H1 (cell line): Measurements from ENCODE around the gene GGCX. TPM values are rescaled to one million over a fixed set of nuclear protein-coding genes. Genes with fewer than 3 reads are reported as not detected.

Experiments used
- ATF3 ChIP-seq: IDR thresholded peaks from 2 replicates; pipeline ENCODE4 v1.6.1; 2011; ENCODE audit warnings: low read depth, mild to moderate bottlenecking, low read length; ENCODE audit not compliant: insufficient read depth
- BCL11A ChIP-seq, 2 experiments: IDR thresholded peaks; one replicate each; pipeline ENCODE4 v1.6.1; 2011; ENCODE audit warnings: low read depth in 2 of 2, low read length in 2 of 2, mild to moderate bottlenecking in 2 of 2
- CEBPB ChIP-seq: IDR thresholded peaks from 2 replicates; pipeline ENCODE4 v1.6.1; 2012; ENCODE audit warnings: low read depth, low read length
- CTCF ChIP-seq, 3 experiments: IDR thresholded peaks; 1 replicate in 2 of 3; 2 replicates in 1 of 3; pipeline versions ENCODE4 v1.5.1 to v1.6.1; 2011; ENCODE audit warnings: low read length in 3 of 3, mild to moderate bottlenecking in 3 of 3, inconsistent platforms in 2 of 3, low read depth in 1 of 3, moderate library complexity in 1 of 3; ENCODE audit not compliant: insufficient read depth in 1 of 3; ENCODE audit errors: control extremely low read depth in 1 of 3
- EZH2 ChIP-seq: fragments of 200-600 bp; sonication (generic); IDR thresholded peaks from 2 replicates; pipeline ENCODE4 v1.7.1; 2012; ENCODE audit warnings: low read depth, mild to moderate bottlenecking, moderate library complexity, low read length, inconsistent platforms; ENCODE audit not compliant: severe bottlenecking
- FOSL1 ChIP-seq: IDR thresholded peaks from 2 replicates; pipeline ENCODE4 v1.6.1; 2011; ENCODE audit warnings: mild to moderate bottlenecking, low read depth, low read length, moderate library complexity; ENCODE audit not compliant: insufficient read depth
- GABPA ChIP-seq: IDR thresholded peaks from 2 replicates; pipeline ENCODE4 v1.6.1; 2011; ENCODE audit warnings: mild to moderate bottlenecking, low read length, moderate library complexity, borderline replicate concordance; ENCODE audit not compliant: insufficient read depth
- KDM1A ChIP-seq: fragments of 200-600, 300-600 bp; sonication (generic); IDR thresholded peaks from 2 replicates; pipeline ENCODE4 v1.7.1; 2016; ENCODE audit warnings: mild to moderate bottlenecking, low read length, borderline replicate concordance
- KDM4A ChIP-seq: IDR thresholded peaks from one replicate; pipeline ENCODE4 v1.7.1; 2012; ENCODE audit warnings: low read depth, mild to moderate bottlenecking, moderate library complexity, low read length, inconsistent platforms; ENCODE audit not compliant: severe bottlenecking
- KDM5A ChIP-seq: fragments of 200-600 bp; IDR thresholded peaks from 2 replicates; pipeline ENCODE4 v1.7.1; 2012; ENCODE audit warnings: mild to moderate bottlenecking, low read length, inconsistent platforms, mixed read lengths
- NANOG ChIP-seq: IDR thresholded peaks from 2 replicates; pipeline ENCODE4 v1.6.1; 2011; ENCODE audit warnings: low read length, low read depth, mild to moderate bottlenecking, inconsistent platforms; ENCODE audit not compliant: insufficient read depth, poor library complexity, severe bottlenecking
- NRF1 ChIP-seq: IDR thresholded peaks from 2 replicates; pipeline ENCODE4 v1.6.1; 2011; ENCODE audit warnings: mild to moderate bottlenecking, low read depth, low read length, improper control_type of control experiment
- PHF8 ChIP-seq: fragments of 200-600 bp; sonication (generic); conservative IDR thresholded peaks from 2 replicates; pipeline ENCODE4 v1.7.1; 2012; ENCODE audit warnings: low read depth, mild to moderate bottlenecking, inconsistent platforms, low read length, moderate library complexity
- POLR2A ChIP-seq, 2 experiments: IDR thresholded peaks; 1 replicate in 1 of 2; 2 replicates in 1 of 2; pipeline ENCODE4 v1.6.1; 2011; ENCODE audit warnings: low read depth in 2 of 2, low read length in 2 of 2, mild to moderate bottlenecking in 2 of 2; ENCODE audit errors: control extremely low read depth in 1 of 2
- POLR2AphosphoS5 ChIP-seq: IDR thresholded peaks from 2 replicates; pipeline ENCODE4 v1.6.1; 2011; ENCODE audit warnings: low read depth, low read length
- POU5F1 ChIP-seq: IDR thresholded peaks from 2 replicates; pipeline ENCODE4 v1.6.1; 2011; ENCODE audit warnings: low read depth, mild to moderate bottlenecking, low read length, moderate library complexity
- RBBP5 ChIP-seq: IDR thresholded peaks from 2 replicates; pipeline ENCODE4 v1.7.1; 2012; ENCODE audit warnings: low read depth, mild to moderate bottlenecking, inconsistent platforms, low read length, moderate library complexity, borderline replicate concordance
- SP1 ChIP-seq: IDR thresholded peaks from 2 replicates; pipeline ENCODE4 v1.6.1; 2011; ENCODE audit warnings: low read depth, low read length
- SP2 ChIP-seq: IDR thresholded peaks from 2 replicates; pipeline ENCODE4 v1.6.1; 2012; ENCODE audit warnings: mild to moderate bottlenecking, low read length, inconsistent platforms
- SP4 ChIP-seq: IDR thresholded peaks from 2 replicates; pipeline ENCODE4 v1.6.1; 2012; ENCODE audit warnings: low read length, inconsistent platforms
- TAF1 ChIP-seq: IDR thresholded peaks from 2 replicates; pipeline ENCODE4 v1.6.1; 2011; ENCODE audit warnings: mild to moderate bottlenecking, low read depth, low read length
- TBP ChIP-seq: IDR thresholded peaks from 2 replicates; pipeline ENCODE4 v1.6.1; 2011; ENCODE audit warnings: low read depth, low read length, improper control_type of control experiment
- polyA plus RNA-seq, 7 experiments: library from polyadenylated mRNA; depleted of rRNA in 3 of 7; stranded (reverse) in 5 of 7; unstranded in 2 of 7; fragments of >200 nt in 5 of 7; fragments of 200-250 nt in 2 of 7; gene quantifications; 1 replicate in 5 of 7; 2 replicates in 1 of 7; 4 replicates in 1 of 7; pipeline versions ENCODE4 v1.2.1 to v1.2.3, GENCODE V29; 2011 to 2013; ENCODE audit warnings: missing spikeins in 2 of 7, mixed read lengths in 2 of 7
- total RNA-seq: library from RNA; stranded (reverse); fragmentation: NEBNext Ultra II Directional; extraction: Animal tissue kit (Norgen Biotek cat#: 25700); gene quantifications from 2 replicates; pipeline ENCODE4 v1.2.1, GENCODE V29; 2021

GGCX gene
- total and polyA plus RNA-seq, 2 of the 8 experiments (the other 6 are each of a cell fraction or from before 2014, with no cell fraction given): 29.4 to 33.8 TPM

- TF ChIP-seq EZH2 (no peak), RBBP5 (no peak; the same call in 1 of the 2 replicates), SP2 (no peak), BCL11A (IDR thresholded peaks at IDR 0.05; ENCODE audit: low read depth in 2 of 2, low read length in 2 of 2) (no peak), SP4 (no peak), SP1 (no peak), CEBPB (no peak), ATF3 (no peak), NRF1 (no peak), PHF8 (peak; percentile 80), NANOG (no peak), POLR2AphosphoS5 (no peak), TAF1 (peak; percentile 67; the same call in 1 of the 2 replicates), CTCF (IDR thresholded peaks at IDR 0.05; ENCODE audit: control extremely low read depth in 1 of 3, insufficient read depth in 1 of 3, low read depth in 1 of 3, low read length in 3 of 3) (peak; percentile 11 to 23 (median 14); a peak in 3 of 4 replicates), KDM4A (peak; percentile 59), KDM5A (no peak), POLR2A (IDR thresholded peaks at IDR 0.05; ENCODE audit: control extremely low read depth in 1 of 2, low read depth in 2 of 2, low read length in 2 of 2) (peak; percentile 19 to 51), KDM1A (no peak), TBP (peak; percentile 48; the same call in 1 of the 2 replicates), FOSL1 (no peak), GABPA (no peak), POU5F1 (no peak)
These were observed 41.4 kb upstream of the GGCX start, which contains the start of gene TMEM150A (continued) for GRCh38 chr2:85602476-85603234.
